HepG2 (cell line): ENCODE measurements around the gene SAYSD1. TPM values are rescaled to one million over a fixed set of nuclear protein-coding genes. Genes with fewer than 3 reads are reported as not detected.

Source experiments
- AGO1 ChIP-seq: fragments of 200-400 bp; formaldehyde crosslinking; IDR thresholded peaks from 2 replicates; pipeline ENCODE4 v1.6.1; 2017; ENCODE audit warnings: mild to moderate bottlenecking, low read depth, low read length, moderate library complexity; ENCODE audit not compliant: poor library complexity, severe bottlenecking
- HDAC6 ChIP-seq: fragments of 200-600 bp; sonication (generic); IDR thresholded peaks from 2 replicates; pipeline ENCODE4 v1.7.0; 2017; ENCODE audit warnings: mild to moderate bottlenecking, antibody characterized with exemption, low read length, low read depth
- HNF4G ChIP-seq, 2 experiments: sonication (generic) in 1 of 2; formaldehyde crosslinking in 1 of 2; IDR thresholded peaks; 2 replicates each; pipeline versions ENCODE4 v1.4.0 to v1.6.1; 2011 to 2020; ENCODE audit warnings: borderline replicate concordance in 2 of 2, low read depth in 2 of 2, mild to moderate bottlenecking in 2 of 2, low read length in 1 of 2, missing genetic modification reagents in 1 of 2, moderate library complexity in 1 of 2
- KDM3A ChIP-seq: IDR thresholded peaks from 2 replicates; pipeline ENCODE4 v1.6.1; 2018; ENCODE audit warnings: low read depth, missing compliant biosample characterization
- MED8 ChIP-seq: sonication (generic); formaldehyde crosslinking; IDR thresholded peaks from 2 replicates; pipeline ENCODE4 v1.8.1; 2023; ENCODE audit warnings: mild to moderate bottlenecking, missing genetic modification reagents; ENCODE audit not compliant: insufficient replicate concordance
- POLR2G ChIP-seq: fragments of 200-400 bp; formaldehyde crosslinking; IDR thresholded peaks from 2 replicates; pipeline ENCODE4 v1.6.1; 2018; ENCODE audit warnings: mild to moderate bottlenecking, low read depth, low read length, moderate library complexity
- SP1 ChIP-seq, 2 experiments: fragments of 450-650 bp in 1 of 2; sonication (generic) in 1 of 2; formaldehyde crosslinking in 1 of 2; IDR thresholded peaks; 2 replicates each; pipeline versions ENCODE4 v1.4.0 to v1.6.1; 2016 to 2020; ENCODE audit warnings: missing genetic modification reagents in 1 of 2
- ZFX ChIP-seq: sonication (generic); formaldehyde crosslinking; IDR thresholded peaks from 2 replicates; pipeline ENCODE4 v1.4.0; 2020; ENCODE audit warnings: mild to moderate bottlenecking, low read depth, missing genetic modification reagents, moderate library complexity
- ZMYM4 ChIP-seq: sonication (generic); formaldehyde crosslinking; IDR thresholded peaks from 2 replicates; pipeline ENCODE4 v1.8.1; 2023; ENCODE audit warnings: mild to moderate bottlenecking, missing genetic modification reagents
- ZNF383 ChIP-seq: sonication (generic); formaldehyde crosslinking; IDR thresholded peaks from 2 replicates; pipeline ENCODE4 v1.4.0; 2020; ENCODE audit warnings: missing genetic modification reagents, mild to moderate bottlenecking, borderline replicate concordance
- polyA plus RNA-seq, 8 experiments: library from polyadenylated mRNA; depleted of rRNA in 3 of 8; stranded (reverse) in 7 of 8; unstranded in 1 of 8; fragments of >200 nt; fragmentation: Illumina TruSeq in 4 of 8; extraction: Trizol in 4 of 8; gene quantifications; 2 replicates each; pipeline versions ENCODE4 v1.2.1 to v1.2.3, GENCODE V29; 2011 to 2016; ENCODE audit warnings: low read depth in 4 of 8, missing spikeins in 1 of 8, mixed read lengths in 1 of 8; ENCODE audit not compliant: insufficient read depth in 1 of 8
- total RNA-seq, 5 experiments: library from RNA; depleted of rRNA; stranded (reverse); fragments of >200 nt; fragmentation: Illumina TruSeq; extraction: Trizol; gene quantifications; 2 replicates each; pipeline ENCODE4 v1.2.3, GENCODE V29; 2016; ENCODE audit warnings: low read depth in 1 of 5
- TF ChIP-seq, protein P1 (sequence below): sonication (generic); formaldehyde crosslinking; IDR thresholded peaks from 2 replicates; pipeline ENCODE4 v1.5.0; 2020; ENCODE audit warnings: missing genetic modification reagents
- TF ChIP-seq, protein P2 (sequence below): sonication (generic); formaldehyde crosslinking; IDR thresholded peaks from 2 replicates; pipeline ENCODE4 v1.5.0; 2020; ENCODE audit warnings: missing genetic modification reagents
- TF ChIP-seq, protein P3 (sequence below): sonication (generic); formaldehyde crosslinking; IDR thresholded peaks from 2 replicates; pipeline ENCODE4 v1.4.0; 2020; ENCODE audit warnings: missing genetic modification reagents

SAYSD1 gene
- total and polyA plus RNA-seq, 2 of the 13 experiments (the other 11 are each of a cell fraction or from before 2014, with no cell fraction given), result 10.1 to 16.0 TPM

DNA sequence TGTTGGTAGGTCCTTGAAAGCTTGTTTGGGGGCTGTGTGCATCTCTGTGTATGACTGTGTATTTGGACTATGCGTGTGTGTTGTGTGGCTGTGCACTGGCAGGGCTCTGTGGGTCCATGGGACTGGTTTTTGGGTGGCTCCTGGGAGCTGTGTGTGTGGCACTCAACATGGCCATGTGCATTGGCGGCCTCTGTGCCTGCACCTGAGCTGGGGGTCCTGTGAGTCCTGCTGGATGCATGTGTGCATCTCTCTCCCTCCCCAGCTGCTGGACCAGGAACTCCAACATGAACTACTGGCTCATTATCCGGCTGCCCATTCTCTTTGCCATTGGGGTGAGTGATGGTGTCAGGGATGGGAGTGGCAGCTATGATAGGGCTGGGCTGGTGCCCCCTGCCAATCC lies 36.3 kb downstream of the SAYSD1 start (continued):
- TF ChIP-seq MED8 (CRISPR knock-in tag) (no peak), ZNF383 (no peak), SP1 (IDR thresholded peaks at IDR 0.05) (no peak), SP1 (CRISPR knock-in tag; IDR thresholded peaks at IDR 0.05) (no peak), POLR2G (no peak), KDM3A (CRISPR knock-in tag) (no peak), ZMYM4 (CRISPR knock-in tag) (no peak), ZFX (CRISPR knock-in tag) (no peak), HNF4G (IDR thresholded peaks at IDR 0.05; ENCODE audit: borderline replicate concordance, low read depth, low read length) (no peak), HNF4G (CRISPR knock-in tag; IDR thresholded peaks at IDR 0.05; ENCODE audit: borderline replicate concordance, low read depth) (no peak), AGO1 (no peak), HDAC6 (no peak)
- TF ChIP-seq, protein P1, sequence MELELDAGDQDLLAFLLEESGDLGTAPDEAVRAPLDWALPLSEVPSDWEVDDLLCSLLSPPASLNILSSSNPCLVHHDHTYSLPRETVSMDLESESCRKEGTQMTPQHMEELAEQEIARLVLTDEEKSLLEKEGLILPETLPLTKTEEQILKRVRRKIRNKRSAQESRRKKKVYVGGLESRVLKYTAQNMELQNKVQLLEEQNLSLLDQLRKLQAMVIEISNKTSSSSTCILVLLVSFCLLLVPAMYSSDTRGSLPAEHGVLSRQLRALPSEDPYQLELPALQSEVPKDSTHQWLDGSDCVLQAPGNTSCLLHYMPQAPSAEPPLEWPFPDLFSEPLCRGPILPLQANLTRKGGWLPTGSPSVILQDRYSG (CRISPR knock-in tag), result no peak
- TF ChIP-seq, protein P2, sequence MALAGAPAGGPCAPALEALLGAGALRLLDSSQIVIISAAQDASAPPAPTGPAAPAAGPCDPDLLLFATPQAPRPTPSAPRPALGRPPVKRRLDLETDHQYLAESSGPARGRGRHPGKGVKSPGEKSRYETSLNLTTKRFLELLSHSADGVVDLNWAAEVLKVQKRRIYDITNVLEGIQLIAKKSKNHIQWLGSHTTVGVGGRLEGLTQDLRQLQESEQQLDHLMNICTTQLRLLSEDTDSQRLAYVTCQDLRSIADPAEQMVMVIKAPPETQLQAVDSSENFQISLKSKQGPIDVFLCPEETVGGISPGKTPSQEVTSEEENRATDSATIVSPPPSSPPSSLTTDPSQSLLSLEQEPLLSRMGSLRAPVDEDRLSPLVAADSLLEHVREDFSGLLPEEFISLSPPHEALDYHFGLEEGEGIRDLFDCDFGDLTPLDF (CRISPR knock-in tag), result no peak
- TF ChIP-seq, protein P3, sequence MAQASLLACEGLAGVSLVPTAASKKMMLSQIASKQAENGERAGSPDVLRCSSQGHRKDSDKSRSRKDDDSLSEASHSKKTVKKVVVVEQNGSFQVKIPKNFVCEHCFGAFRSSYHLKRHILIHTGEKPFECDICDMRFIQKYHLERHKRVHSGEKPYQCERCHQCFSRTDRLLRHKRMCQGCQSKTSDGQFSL, result no peak
